Adrenal gland (tissue), 5 donors: Measurements from ENCODE around the gene CCDC192.

Experiments used
- CTCF ChIP-seq, 6 experiments: fragments of 450-650 bp in 4 of 6; fragments of 200-600 bp in 2 of 6; sonication (generic) in 1 of 6; IDR thresholded peaks; 1 replicate in 5 of 6; 2 replicates in 1 of 6; pipeline versions ENCODE4 v1.5.1 to v1.8.0; 2016 to 2021; ENCODE audit warnings: antibody characterized with exemption in 6 of 6, mild to moderate bottlenecking in 2 of 6, moderate library complexity in 1 of 6
- POLR2A ChIP-seq, 2 donors: fragments of 450-650 bp; IDR thresholded peaks; one replicate each; pipeline ENCODE4 v1.6.1; 2017; ENCODE audit warnings: antibody characterized with exemption in 2 of 2, mild to moderate bottlenecking in 2 of 2, moderate library complexity in 1 of 2
- donor health status: DM: no; HTN: no; CAD: no.

- TF ChIP-seq CTCF (IDR thresholded peaks at IDR 0.05) (no peak), POLR2A (IDR thresholded peaks at IDR 0.05) (no peak)
Observed at GRCh38 chr5:127744241-127744640, 41.0 kb downstream of the CCDC192 start.
